ENCODE measurements around the gene EPB41. TPM values are rescaled to one million over a fixed set of nuclear protein-coding genes. Genes with fewer than 3 reads are reported as not detected.
A peak's percentile ranks its signal among the peaks of the same experiment; 100 is the strongest.
"Not testable (repeated sequence)": the region's sequence is repeated elsewhere in the genome, so short reads cannot be mapped to it uniquely, and the experiment has no call there.

The EPB41 gene
- total and polyA plus RNA-seq, 2 donors = 18.6 to 98.0 TPM

DNA sequence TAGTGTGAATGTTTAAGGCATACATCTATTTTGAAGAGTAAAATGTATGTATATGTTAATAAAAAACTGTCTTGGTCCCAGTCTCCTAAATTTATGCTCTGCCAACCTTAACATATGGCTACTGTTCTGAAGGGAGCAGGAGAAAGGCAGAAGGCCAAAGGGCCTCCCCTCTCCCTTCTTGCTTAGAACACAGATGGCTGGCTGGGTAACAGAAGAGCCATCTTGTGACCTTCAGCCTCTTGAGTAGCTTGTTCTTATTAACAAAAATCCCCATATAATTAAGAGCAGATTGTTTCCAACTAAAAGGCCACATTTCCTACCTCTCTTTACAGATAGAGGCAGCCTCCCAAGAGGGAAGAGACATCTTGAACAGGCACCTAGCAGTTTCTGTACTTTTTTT, 36.1 kb downstream of the EPB41 start:
- Histone ChIP-seq H3K4me1 (ENCODE audit: control insufficient read depth in 2 of 2, insufficient read depth in 2 of 2, low read length in 2 of 2) (no peaks in the 10 kb centered on the region), H3K36me3 (ENCODE audit: control insufficient read depth in 2 of 2, insufficient read depth in 2 of 2, low read length in 1 of 2) (peaks cover 0 to under 1% of the 10 kb centered on the region in 2 donors), H3K27ac (ENCODE audit: low read depth in 1 of 2, low read length in 1 of 2) (no peak overlapping the region), H3K27me3 (ENCODE audit: control insufficient read depth in 2 of 2, insufficient read depth in 1 of 2, low read length in 1 of 2) (no peaks in the 10 kb centered on the region), H3K9me3 (ENCODE audit: control insufficient read depth in 2 of 2, insufficient read depth in 1 of 2, low read length in 1 of 2) (no peaks in the 10 kb centered on the region), H3K4me3 (ENCODE audit: low read length in 2 of 2) (no peak overlapping the region)
- DNase-seq (ENCODE audit: low read depth in 6 of 9, low spot score in 9 of 9) = no peak

DNA sequence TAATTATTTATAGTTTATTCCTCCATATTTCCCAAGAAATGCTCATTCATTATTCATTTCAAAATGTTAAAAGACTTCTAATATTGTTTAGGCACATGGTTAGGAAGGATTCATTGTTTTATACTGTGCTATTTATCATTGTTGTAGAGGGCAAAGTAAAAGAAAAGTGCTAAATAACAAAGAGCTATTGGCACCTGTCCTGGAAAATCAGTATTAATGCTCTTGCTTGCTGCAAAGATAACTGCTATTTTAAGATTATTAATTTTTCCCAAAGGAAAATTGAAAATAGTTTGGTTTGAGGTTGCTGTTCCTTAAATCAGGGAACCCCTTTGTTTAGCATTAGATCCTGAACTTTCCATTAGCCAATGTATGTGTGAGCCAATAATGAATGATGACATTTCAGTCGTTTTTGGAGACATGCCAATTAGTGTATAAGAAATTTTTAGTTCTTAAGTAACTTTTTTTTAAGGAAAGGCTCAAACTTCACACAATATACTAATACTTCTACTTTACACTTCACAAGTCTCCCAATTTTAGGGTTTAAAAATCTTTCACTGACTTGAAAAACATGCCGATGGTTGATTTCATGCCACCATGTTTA, 39.9 kb downstream of the EPB41 start:
- DNase-seq (ENCODE audit: low read depth in 6 of 9, low spot score in 9 of 9) = no peak
- Histone ChIP-seq H3K4me1 (ENCODE audit: control insufficient read depth in 2 of 2, insufficient read depth in 2 of 2, low read length in 2 of 2) (peaks cover 0 to 3% of the 10 kb centered on the region in 2 donors), H3K27me3 (ENCODE audit: control insufficient read depth in 2 of 2, insufficient read depth in 1 of 2, low read length in 1 of 2) (no peaks in the 10 kb centered on the region), H3K9me3 (ENCODE audit: control insufficient read depth in 2 of 2, insufficient read depth in 1 of 2, low read length in 1 of 2) (no peaks in the 10 kb centered on the region), H3K4me3 (ENCODE audit: low read length in 2 of 2) (no peak overlapping the region), H3K27ac (ENCODE audit: low read depth in 1 of 2, low read length in 1 of 2) (no peak overlapping the region), H3K36me3 (ENCODE audit: control insufficient read depth in 2 of 2, insufficient read depth in 2 of 2, low read length in 1 of 2) (peaks cover 0 to 2% of the 10 kb centered on the region in 2 donors)
- 91% methylated on average over 2 of the region's 2 CpGs for WGBS

DNA sequence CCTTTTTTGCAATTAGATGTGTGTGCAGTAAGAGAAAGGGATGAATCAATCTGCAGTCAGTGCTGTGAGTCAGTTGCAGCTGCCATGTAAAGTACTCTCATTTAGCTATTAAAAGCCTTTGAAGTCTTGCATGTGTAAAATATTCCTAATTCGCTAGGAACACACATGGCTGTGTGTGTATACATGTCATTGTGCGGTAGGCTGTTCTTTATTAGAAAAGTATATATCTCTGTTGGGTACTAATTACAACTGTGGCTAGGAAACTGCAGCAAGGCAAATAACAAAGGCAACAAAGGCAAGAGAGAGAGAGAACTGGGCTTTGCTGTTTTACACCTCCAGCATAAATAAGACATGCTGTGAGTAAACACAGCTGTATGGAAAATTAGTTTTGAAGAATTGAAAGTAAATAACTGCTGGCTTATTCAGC, 41.7 kb downstream of the EPB41 start:
- over 99% methylated on average over 2 of the region's 2 CpGs for WGBS
- peaks cover 0 to 2% of the 10 kb centered on the region in 2 donors for H3K36me3 ChIP-seq (ENCODE audit: control insufficient read depth in 2 of 2, insufficient read depth in 2 of 2, low read length in 1 of 2)
- H3K9me3 ChIP-seq (ENCODE audit: control insufficient read depth in 2 of 2, insufficient read depth in 1 of 2, low read length in 1 of 2) = no peaks in the 10 kb centered on the region
- H3K27ac ChIP-seq (ENCODE audit: low read depth in 1 of 2, low read length in 1 of 2) = no peak overlapping the region
- no peak overlapping the region for H3K4me3 ChIP-seq (ENCODE audit: low read length in 2 of 2)
- H3K27me3 ChIP-seq (ENCODE audit: control insufficient read depth in 2 of 2, insufficient read depth in 1 of 2, low read length in 1 of 2) = no peaks in the 10 kb centered on the region
- DNase-seq (ENCODE audit: low read depth in 6 of 9, low spot score in 9 of 9) = no peak
- peaks cover 0 to 3% of the 10 kb centered on the region in 2 donors for H3K4me1 ChIP-seq (ENCODE audit: control insufficient read depth in 2 of 2, insufficient read depth in 2 of 2, low read length in 2 of 2)

DNA sequence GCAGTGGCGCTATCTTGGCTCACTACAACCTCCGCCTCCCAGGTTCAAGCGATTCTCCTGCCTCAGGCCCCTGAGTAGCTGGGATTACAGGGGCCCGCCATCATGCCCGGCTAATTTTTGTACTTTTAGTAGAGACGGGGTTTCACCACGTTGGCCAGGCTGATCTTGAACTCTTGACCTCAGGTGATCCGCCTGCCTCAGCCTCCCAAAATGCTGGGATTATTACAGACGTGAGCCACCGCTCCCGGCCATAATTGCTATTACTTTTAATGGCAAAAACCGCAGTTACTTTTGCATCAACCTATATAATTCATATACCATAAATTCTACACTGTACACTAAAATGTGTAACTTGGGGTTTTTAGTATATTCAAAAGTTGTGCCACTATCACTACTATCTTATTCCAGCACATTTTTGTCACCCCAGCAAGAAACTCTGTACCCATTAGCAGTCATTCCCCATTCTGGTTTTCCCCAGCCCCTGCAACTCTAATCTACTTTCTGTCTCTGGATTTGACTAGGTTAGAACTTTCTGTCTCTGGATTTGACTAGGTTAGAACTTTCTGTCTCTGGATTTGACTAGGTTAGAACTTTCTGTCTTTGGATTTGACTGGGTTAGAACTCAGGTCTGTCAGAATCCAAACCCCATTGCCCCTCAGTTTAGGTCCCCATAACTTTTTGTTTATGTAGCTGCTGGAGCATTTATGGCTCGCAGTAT, 47.9 kb downstream of the EPB41 start:
- WGBS = 95% methylated on average over 13 of the region's 13 CpGs
- H3K27me3 ChIP-seq (ENCODE audit: control insufficient read depth in 2 of 2, insufficient read depth in 1 of 2, low read length in 1 of 2); DNase-seq (ENCODE audit: low read depth in 6 of 9, low spot score in 9 of 9); H3K27ac ChIP-seq (ENCODE audit: low read depth in 1 of 2, low read length in 1 of 2); H3K36me3 ChIP-seq (ENCODE audit: control insufficient read depth in 2 of 2, insufficient read depth in 2 of 2, low read length in 1 of 2); H3K9me3 ChIP-seq (ENCODE audit: control insufficient read depth in 2 of 2, insufficient read depth in 1 of 2, low read length in 1 of 2); H3K4me1 ChIP-seq (ENCODE audit: control insufficient read depth in 2 of 2, insufficient read depth in 2 of 2, low read length in 2 of 2); H3K4me3 ChIP-seq (ENCODE audit: low read length in 2 of 2): not testable (repeated sequence)

DNA sequence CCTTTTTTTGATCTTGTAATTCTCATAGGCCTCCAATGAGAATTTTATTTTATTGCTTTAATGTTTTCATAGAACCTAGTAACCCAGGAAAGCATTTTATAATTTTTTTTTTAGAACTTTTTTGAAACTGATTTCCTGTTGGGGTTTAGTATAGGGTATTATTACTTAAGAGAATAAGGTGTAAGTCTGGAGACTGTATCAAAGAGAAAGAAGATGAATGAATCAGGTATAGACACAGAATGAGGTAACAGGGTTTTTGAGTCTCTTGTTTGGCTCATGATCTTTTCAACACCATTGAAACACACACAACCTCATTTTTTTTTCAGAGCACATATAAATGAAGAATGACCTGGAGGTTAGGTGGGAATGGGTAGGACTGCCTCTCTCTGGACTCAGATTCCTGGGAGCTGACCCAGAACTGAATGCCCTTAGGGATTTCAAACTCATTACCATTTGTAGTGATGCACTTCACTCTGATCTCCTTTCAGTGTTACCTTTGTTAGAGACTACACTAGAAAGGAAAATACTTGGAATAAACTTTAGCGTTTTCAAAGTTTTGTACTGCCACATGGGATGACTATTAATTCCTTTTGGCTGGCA, 51.0 kb downstream of the EPB41 start:
- no peaks in the 10 kb centered on the region for H3K9me3 ChIP-seq (ENCODE audit: control insufficient read depth in 2 of 2, insufficient read depth in 1 of 2, low read length in 1 of 2)
- H3K27me3 ChIP-seq (ENCODE audit: control insufficient read depth in 2 of 2, insufficient read depth in 1 of 2, low read length in 1 of 2) = no peaks in the 10 kb centered on the region
- no peak for DNase-seq (ENCODE audit: low read depth in 6 of 9, low spot score in 9 of 9)
- H3K27ac ChIP-seq (ENCODE audit: low read depth in 1 of 2, low read length in 1 of 2) = no peak overlapping the region
- peaks cover 0 to 3% of the 10 kb centered on the region in 2 donors for H3K36me3 ChIP-seq (ENCODE audit: control insufficient read depth in 2 of 2, insufficient read depth in 2 of 2, low read length in 1 of 2)
- H3K4me3 ChIP-seq (ENCODE audit: low read length in 2 of 2) = no peak overlapping the region
- 95% methylated on average over 1 of the region's 1 CpG for WGBS
- H3K4me1 ChIP-seq (ENCODE audit: control insufficient read depth in 2 of 2, insufficient read depth in 2 of 2, low read length in 2 of 2) = no peaks in the 10 kb centered on the region

DNA sequence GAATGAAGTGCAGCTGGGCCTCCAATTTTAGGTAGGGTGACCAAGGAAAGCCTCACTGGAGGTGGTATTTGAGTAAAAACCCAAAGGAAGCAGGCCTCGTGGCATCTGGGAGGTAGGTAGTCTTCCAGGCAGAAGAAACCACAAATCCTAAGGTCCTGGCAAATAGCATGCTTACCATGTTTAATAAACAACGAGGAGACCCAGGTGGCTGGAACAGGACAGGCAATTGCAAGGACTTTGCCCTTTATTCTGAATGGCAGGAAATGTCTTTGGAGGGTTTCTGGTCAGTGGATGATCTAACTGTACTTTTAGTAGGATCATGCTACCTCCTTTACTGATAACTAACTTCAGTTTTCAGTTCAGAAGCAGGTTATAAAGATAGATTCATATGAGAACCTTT, 52.2 kb downstream of the EPB41 start:
- H3K27me3 ChIP-seq (ENCODE audit: control insufficient read depth in 2 of 2, insufficient read depth in 1 of 2, low read length in 1 of 2) = no peaks in the 10 kb centered on the region
- DNase-seq (ENCODE audit: low read depth in 6 of 9, low spot score in 9 of 9) = no peak
- H3K9me3 ChIP-seq (ENCODE audit: control insufficient read depth in 2 of 2, insufficient read depth in 1 of 2, low read length in 1 of 2) = no peaks in the 10 kb centered on the region
- no peak overlapping the region for H3K27ac ChIP-seq (ENCODE audit: low read depth in 1 of 2, low read length in 1 of 2)
- H3K4me1 ChIP-seq (ENCODE audit: control insufficient read depth in 2 of 2, insufficient read depth in 2 of 2, low read length in 2 of 2) = no peaks in the 10 kb centered on the region
- no peak overlapping the region for H3K4me3 ChIP-seq (ENCODE audit: low read length in 2 of 2)
- H3K36me3 ChIP-seq (ENCODE audit: control insufficient read depth in 2 of 2, insufficient read depth in 2 of 2, low read length in 1 of 2) = peaks cover 0 to 3% of the 10 kb centered on the region in 2 donors
- WGBS = 73% methylated on average over 2 of the region's 2 CpGs

DNA sequence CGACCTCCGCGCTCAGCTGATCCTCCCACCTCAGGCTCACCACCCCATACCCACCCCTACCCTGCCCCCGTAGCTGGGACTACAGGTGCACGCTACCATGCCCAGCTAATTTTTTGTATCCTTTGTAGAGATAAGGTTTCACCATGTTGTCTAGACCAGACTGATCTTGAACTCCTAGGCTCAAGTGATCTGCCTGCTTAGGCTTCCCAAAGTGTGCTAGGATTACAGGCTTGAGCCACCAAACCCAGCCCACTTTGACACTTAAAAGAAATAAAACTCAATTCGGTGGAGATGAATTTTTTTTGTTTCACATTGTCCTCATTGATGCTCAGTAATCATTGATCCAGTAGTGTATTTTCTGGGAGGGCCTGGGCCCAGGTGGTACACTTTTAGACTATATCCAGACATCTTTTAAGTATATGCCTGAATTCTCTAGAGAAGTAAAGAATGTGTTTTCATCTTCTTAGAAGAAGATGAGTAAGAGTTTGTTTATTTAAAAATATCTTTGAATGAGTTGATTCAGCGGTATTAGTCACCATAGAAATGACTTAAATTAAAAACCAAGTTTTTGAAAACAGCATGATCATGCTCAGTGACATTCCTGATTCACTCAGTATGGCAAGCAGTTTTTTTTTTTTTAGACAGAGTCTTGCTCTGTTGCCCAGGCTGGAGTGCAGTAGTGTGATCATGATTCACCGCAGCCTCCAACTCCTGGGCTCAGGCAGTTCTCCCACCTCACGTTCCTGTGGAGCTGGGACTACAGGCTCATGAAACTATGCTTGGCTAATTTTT, 57.8 kb downstream of the EPB41 start:
- Histone ChIP-seq H3K9me3 (ENCODE audit: control insufficient read depth in 2 of 2, insufficient read depth in 1 of 2, low read length in 1 of 2) (no peaks in the 10 kb centered on the region), H3K27me3 (ENCODE audit: control insufficient read depth in 2 of 2, insufficient read depth in 1 of 2, low read length in 1 of 2) (no peaks in the 10 kb centered on the region), H3K27ac (ENCODE audit: low read depth in 1 of 2, low read length in 1 of 2) (no peak overlapping the region), H3K4me1 (ENCODE audit: control insufficient read depth in 2 of 2, insufficient read depth in 2 of 2, low read length in 2 of 2) (peaks cover 4% of the 10 kb centered on the region in 2 donors), H3K36me3 (ENCODE audit: control insufficient read depth in 2 of 2, insufficient read depth in 2 of 2, low read length in 1 of 2) (peaks cover 0 to 3% of the 10 kb centered on the region in 2 donors), H3K4me3 (ENCODE audit: low read length in 2 of 2) (no peak overlapping the region)
- 89% methylated on average over 9 of the region's 9 CpGs for WGBS
- peak in 1 of 9 donors; percentile 24 for DNase-seq (ENCODE audit: low read depth in 6 of 9, low spot score in 9 of 9)

DNA sequence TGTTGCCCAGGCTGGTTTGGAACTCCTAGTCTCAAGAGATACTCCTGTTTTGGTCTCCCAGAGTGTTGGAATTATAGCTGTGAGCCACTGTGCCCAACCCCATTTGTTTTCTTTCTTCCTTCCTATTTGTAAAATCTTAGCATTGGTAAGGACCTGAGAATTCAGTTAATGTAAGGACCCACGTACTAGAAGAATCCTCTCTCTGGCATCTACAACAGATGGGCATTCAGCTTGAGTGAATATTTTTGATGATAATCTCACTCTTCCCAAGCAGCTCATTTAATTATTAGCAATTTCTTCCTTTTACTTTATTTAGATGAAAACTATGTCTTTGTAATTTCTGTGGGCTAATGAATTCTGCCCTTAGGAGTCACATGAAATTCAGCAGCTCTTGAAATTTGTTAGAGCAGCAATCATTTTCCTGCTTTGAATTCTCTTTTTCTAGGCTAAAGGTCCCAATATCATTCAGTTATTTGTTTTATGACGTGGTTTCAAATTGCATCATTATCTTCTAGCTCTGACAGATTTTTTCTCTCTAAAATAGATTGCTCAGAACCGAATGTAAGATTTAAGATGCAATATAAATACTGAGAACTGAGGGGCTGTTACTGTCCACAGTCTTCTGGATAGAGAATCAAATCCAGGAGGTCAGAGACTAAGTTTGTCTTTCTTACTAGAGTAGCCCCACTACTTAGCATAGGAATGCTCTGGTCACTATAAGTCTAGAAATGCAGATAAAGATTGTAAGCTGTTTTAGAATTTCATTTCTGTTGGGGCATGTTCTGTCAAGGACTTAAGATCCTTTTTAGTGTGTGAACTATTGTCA, 59.4 kb downstream of the EPB41 start:
- 95% methylated on average over 3 of the region's 3 CpGs for WGBS
- Histone ChIP-seq H3K4me1 (ENCODE audit: control insufficient read depth in 2 of 2, insufficient read depth in 2 of 2, low read length in 2 of 2) (peaks cover 4% of the 10 kb centered on the region in 2 donors), H3K4me3 (ENCODE audit: low read length in 2 of 2) (no peak overlapping the region), H3K27me3 (ENCODE audit: control insufficient read depth in 2 of 2, insufficient read depth in 1 of 2, low read length in 1 of 2) (no peaks in the 10 kb centered on the region), H3K36me3 (ENCODE audit: control insufficient read depth in 2 of 2, insufficient read depth in 2 of 2, low read length in 1 of 2) (no peaks in the 10 kb centered on the region), H3K9me3 (ENCODE audit: control insufficient read depth in 2 of 2, insufficient read depth in 1 of 2, low read length in 1 of 2) (no peaks in the 10 kb centered on the region), H3K27ac (ENCODE audit: low read depth in 1 of 2, low read length in 1 of 2) (no peak overlapping the region)
- DNase-seq (ENCODE audit: low read depth in 6 of 9, low spot score in 9 of 9) = no peak

All from thymus (tissue), 11 donors.